GM18526 (cell line): ENCODE data around the gene SPECC1L.

Source experiments
- POLR2A ChIP-seq: IDR thresholded peaks from 3 replicates; pipeline ENCODE4 v1.6.1; 2011; ENCODE audit not compliant: insufficient read length; ENCODE audit errors: extremely low read depth

The SPECC1L gene

DNA sequence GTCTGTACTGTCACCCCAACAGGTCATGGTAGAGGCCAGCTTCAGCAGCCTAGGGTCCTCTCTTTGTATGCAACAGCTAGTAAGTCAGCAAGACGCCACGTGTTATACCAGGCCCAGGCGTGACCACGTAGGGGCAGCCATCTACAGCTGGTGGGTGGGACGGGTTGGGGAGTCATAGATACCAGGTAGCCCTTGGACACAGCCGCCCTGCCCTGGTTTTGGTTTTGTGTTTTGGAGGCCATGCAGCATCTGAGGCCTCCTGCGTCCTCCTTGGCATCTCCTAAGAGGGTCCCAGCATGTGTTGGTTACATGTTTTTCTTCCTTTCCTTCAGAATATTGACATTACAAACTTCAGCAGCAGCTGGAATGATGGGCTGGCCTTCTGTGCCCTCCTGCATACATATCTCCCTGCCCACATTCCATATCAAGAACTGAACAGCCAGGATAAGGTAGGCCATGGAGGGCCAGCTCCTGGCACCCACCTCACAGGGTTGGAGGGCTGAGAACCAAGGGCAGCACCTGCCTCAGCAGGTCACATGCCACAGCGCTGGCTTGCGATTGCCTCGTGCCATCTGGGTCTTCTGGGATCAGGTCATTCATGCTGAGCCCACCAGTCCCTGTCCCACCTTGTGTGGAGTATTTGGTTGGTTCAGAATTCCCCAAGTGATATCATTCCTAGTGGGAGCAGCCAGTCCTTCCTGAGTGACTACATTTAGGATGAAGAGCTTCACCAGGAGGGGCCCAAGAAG is 140.8 kb downstream of the SPECC1L start:
- TF ChIP-seq POLR2A, result no peak

DNA sequence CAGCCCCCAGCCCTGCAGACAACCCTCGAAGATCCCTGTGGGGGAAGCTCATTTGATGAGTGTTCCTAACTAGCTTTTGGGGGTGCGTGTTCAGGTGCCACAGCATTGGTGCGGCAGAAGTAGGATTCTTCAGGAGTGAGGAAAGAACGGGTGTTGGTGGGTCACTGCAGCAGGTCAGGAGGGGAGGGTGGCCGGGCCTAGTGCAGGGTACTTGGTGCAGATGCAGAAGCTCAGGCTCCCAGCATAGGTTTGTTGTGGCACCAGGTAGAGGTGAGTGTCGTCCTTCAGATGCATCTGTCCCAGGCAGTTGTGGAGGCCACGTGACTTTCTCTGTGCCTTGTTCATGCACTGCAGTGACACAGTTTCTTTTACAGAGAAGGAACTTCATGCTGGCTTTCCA is 141.6 kb downstream of the SPECC1L start:
- TF ChIP-seq POLR2A, result no peak

DNA sequence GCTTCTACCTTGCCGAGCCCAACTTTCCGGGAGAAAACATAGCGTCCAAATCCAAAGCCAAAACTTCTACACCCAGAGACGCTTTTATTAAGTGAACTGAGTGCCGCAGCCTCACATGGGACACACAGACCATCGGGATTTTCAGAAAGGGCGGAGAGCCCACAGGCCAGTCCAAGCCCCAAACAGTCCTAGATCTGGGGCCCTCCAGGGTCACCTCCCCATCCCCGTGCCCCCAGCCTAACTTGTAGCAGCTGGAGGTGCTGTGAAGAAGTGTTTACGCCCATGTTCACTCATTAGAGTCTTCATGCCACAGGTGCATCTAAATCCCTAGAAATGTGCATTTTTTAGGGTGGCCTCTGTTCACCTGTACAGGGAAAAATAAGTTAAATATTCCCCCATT is 142.6 kb downstream of the SPECC1L start:
- no peak for TF ChIP-seq POLR2A

DNA sequence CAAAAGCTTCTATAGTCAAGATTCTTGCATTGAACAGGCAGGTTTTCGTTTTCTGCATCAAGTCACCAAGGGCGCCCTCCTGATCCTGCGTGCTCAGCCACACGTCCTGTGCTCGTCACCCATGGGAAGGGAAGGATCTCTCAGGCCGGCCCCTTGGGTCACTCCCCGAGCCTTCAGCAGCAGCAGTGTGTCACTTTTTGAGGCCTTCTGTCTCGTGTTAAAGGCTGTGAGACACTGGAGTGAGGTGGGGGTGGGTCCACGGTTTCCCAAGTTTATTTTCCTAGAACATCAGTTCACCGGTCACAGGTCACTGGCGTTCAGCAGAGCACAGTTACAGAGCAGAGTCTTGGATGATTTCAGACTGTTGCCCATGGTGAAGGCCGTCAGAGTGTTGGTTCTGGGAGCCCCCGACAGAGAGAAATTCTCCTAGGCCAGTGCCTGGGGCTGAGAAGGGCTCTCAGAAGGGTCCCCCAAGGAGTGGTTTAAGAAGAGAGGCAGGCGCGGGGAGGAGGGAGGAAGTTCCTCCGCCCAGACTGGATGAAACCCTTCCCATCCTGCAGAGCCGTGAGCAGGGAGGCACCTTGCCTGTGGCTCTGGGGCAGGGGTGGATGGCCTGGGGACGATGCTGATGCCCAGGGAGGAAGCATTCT is 143.2 kb downstream of the SPECC1L start:
- no peak for TF ChIP-seq POLR2A

DNA sequence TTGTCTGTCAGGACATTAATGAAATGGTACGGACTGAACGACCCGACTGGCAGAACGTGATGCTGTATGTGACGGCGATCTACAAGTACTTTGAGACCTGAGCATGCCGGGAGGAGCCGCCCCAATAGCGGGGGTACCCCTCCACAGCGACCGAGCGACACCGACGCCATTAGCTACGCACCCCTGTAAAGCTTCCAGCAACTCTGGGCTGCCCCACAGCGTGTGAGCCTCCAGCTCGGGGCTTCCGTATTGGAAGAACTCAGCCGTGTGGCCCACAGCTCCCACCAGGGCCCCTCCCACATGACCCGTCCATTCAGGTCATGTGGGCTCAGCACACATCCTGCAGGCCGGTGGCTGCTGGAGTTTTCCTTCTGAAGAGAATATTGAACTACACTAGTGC is 143.9 kb downstream of the SPECC1L start:
- TF ChIP-seq POLR2A, result no peak

DNA sequence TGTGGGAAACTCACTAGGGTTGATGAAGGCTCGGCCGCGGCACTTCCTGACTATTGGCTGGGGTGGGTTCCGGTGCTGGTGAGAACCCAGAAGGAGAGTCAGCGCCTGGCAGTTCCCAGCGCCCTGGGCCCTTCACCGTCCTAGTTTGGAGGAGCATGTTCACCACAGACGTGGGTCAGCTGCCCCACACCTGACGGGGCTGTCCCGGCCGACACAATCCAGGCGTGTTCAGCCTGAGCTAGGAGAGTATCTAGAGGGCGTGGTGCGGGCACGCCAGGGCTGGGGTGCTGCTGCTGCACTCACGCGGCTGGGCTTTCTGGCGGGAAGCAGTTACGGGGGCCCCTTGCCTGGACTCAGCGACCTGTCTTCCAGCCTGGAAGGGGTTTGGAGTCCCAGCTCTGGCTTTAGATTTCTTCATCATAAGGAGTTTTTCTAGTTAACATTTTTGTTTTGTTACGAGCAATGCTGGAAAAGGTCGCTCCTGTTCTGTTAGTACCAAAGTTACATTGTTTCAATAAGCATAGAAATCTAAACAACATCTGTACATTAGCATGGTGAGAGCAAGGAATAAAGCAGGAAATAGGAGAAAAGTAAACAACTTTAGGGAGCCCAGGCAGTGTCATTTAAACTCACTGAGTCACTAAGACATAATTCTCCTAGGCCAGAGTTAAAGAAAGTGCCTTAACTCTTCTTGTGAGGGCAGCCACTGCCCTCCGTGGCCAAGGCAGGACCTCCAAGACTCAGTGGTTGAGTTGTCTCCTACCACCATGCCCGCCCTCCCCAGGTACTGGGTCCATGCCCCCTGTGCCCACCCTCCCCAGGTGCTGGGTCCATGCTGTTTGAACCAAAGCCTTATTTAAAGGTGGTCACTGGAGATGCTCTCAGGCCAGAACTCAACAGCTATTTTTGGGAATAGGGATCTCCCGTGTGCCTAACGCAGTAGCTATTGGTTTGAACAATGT is 144.6 kb downstream of the SPECC1L start:
- no peak for TF ChIP-seq POLR2A

DNA sequence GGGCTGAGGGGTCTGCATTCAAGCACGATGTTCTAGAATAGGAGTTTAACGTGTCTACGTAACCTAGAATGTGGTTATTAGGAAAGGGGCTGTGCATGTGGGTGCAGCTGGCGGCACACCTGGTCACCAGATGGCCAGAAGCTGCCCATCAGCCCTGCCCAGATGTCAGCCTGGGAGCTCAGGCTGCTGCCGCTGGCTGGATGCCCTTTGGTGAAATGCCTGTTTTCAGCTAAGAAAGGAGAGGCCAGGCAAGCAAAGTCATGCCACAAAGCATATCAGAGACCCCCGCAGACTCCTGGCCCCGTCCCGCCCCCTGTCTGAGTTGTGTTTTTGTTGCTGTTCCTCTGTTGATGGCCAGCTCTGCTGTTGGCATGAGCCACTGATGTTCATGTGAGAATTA is 145.5 kb downstream of the SPECC1L start:
- TF ChIP-seq POLR2A, result no peak

DNA sequence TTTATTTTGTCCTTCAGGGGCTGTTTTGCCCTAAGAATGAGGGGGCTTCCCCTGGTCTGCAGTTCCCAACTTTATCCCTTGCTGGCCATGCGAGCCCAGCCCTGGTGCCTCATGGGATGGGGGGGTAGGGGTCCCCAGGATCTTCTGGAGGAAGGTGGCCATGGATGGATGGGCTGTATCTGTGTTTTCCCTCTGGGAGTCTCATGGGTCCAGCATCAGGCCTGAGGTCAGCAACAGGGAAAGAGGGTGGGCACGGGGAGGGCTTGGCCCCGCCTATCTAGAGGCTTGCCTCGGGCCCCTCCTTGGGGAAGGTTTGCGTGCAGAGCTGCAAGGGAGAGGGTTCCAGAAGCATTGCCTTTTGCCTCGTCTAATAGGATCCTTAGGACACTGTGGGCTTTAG is 146.0 kb downstream of the SPECC1L start:
- TF ChIP-seq POLR2A, result no peak

DNA sequence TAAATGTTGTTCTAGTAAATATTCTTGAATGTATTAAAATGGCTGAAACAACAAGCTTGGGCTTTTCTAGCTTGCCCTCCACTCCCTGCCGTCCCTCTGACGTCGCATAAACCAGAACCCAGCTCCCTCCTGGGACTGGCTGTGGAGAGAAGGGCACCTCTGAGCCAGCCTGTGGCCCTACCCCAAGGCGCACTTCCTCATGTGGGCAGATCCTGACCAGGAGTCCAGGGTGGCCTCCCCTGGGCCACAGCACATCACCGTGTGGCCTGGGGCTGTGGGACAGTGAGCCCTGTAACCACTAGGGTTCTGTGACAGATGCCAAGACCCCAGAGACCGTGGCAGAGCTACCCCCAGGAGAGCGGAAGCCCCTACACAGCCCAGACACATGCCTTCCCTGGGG is 146.6 kb downstream of the SPECC1L start:
- no peak for TF ChIP-seq POLR2A

DNA sequence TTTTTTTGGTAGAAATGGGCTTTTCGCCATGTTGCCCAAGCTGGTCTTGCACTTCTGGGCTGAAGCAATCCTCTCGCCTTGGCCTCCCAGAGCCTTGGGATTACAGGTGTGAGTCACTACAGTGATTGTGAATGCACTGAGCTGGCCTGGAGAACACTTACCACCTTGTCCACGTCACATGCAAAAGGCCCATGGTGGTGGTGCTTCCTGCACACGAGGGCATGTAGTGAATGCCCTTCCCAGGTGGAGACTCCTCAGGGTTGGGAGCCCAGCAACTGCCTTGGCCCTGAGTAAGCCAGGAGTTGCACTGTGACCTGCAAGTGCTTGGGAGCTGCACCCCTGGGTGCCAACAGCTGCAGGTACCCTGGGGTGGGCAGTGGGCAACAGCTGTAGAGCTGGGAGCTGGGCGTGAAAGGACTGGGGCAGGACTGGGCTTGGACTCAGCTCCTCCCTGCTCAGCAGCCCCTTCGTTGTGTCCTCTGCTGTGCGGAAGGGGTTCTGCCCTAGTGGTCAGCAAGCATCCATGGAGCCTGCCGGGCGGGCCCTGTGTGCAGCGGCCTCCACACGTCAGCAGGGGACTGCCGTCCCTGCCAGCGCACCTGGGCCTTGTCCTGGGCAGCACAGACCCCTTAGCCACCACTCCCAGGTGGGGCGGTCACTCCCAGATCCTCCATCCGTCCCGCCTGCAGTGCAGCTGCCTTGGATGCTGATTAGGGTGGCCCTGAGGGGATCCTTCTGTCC is 147.4 kb downstream of the SPECC1L start:
- no peak for TF ChIP-seq POLR2A

DNA sequence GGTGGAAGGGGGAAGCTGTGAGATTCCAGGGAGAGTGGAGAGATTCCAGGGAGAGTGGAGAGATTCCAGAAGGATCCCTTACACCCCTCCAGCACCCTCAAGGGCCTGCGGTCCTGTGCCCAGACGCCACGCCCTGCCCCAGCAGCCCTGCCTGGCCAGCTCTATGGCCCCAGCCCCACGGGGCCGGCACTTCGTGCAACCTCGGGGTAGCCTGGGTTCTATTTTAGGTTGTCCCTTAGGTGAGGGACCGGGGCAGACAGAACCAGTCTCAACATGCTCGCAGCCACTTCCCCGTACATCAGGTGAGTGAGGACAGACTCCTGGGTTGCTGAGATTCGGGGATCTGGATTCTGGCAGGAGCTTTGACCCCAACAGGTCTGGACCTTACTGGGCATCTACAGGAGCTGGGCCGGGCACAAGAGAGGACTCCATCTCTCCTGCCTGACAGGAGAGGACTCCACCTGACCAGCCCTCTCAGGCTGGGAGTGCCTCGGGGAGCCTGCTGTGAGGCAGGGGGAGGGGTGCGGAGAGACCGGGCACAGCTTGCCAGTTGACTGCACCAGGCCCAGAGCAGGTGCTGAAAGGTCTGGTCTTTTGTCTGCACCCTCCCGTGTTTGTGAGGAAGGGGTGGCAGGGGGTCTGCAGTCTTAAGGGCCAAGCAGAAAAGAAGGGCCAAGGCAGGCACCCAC is 148.3 kb downstream of the SPECC1L start:
- TF ChIP-seq POLR2A, result no peak

DNA sequence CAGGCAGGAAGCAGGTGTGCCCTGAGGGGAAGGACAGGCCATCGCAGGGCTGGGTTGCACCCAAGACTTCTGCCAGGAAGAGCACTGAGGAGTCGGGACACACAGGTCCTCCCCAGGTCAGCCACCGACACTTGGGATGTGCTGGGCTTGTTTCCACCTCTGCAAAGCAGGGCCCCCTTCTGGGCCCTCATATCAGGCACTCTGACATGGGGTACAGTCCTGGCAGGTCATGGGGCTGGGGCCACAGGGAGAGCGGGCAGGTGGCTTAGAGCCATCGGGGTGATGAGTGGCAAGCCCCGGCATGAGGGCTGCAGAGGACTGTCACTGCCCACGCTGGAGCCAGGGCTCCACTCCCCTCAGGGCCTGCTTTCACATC is 148.8 kb downstream of the SPECC1L start:
- no peak for TF ChIP-seq POLR2A

DNA sequence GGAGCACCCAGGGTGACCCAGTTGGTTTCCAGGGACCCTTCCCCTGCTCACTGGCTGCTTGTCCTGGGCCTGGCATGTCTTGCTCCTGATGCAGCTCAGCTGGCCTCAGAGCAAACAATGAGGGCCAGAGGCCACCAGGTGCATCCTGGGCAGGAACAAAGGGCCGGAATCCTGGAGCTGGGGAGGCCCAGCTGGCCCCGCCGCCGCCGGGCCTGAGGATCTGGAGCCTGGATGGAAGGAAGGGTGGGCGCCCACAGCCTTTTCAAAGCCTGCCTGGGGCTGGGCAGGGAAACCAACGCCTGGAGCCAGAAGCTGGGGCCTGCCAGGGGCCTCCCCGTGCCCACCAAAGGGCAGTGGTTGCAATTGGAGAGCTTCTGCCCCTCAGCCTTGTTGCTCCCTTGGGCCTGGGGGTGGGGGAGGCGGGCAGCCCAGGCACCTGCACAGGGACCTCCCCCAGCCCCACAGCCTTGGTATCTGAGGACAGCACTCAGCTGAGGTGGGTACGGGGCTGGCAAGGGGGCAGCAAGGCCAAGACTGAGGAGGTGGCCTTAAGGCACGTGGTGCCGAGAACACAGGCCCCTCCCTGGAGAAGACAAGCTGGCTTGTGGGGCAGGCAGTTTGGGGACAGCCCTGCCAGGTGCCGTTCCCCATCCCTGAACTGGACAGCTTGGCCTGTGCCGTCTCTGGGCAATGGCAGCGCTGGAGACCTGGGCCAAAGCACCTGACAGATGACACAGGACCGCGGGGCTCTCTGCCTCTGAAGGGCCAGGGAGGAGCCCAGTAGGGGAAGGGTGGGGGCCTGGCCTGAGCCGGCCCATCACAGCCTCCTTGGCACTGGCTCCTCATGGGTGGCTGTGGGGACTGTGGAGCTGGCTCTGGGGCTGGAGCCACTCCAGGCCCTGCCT is 149.7 kb downstream of the SPECC1L start:
- TF ChIP-seq POLR2A, result no peak

DNA sequence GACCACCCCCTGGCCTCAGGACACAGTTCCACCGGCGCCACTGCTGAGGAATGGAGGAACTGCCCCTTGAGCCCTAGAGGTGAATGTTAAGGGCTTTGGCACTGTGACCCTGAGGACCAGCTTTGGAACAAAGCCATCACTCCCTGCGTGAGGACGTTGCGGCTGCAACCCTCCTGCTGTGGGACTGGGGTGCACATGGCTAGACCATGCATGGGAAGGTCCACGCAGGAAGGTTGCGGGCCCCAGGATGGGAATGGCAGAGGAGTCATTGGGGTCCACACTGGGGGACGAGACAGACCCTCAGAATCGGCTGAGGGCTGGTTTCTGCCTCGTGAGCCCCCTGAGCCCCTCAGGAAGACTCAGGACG is 150.3 kb downstream of the SPECC1L start:
- no peak for TF ChIP-seq POLR2A
